SJSA1 (cell line): ENCODE results near the gene STPG4. TPM values are rescaled to one million over a fixed set of nuclear protein-coding genes. Genes with fewer than 3 reads are reported as not detected.
"Not testable (repeated sequence)": the region's sequence is repeated elsewhere in the genome, so short reads cannot be mapped to it uniquely, and the experiment has no call there.

ENCODE experiments used
- DNase-seq, 2 experiments: peaks; one replicate each; pipeline ENCODE4 v3.0.0-alpha.2; 2015 to 2020; ENCODE audit warnings: low spot score in 2 of 2, low read depth in 1 of 2
- H3K27ac ChIP-seq: fragments of 250-450 bp; sonication (Bioruptor Pico); 2 replicates; pipeline ENCODE4 v1.5.1; 2020; ENCODE audit warnings: mild to moderate bottlenecking, moderate library complexity
- H3K27me3 ChIP-seq: fragments of 250-450 bp; sonication (Bioruptor Pico); replicated peaks from 2 replicates; pipeline ENCODE4 v1.5.1; 2020; ENCODE audit warnings: mild to moderate bottlenecking, moderate library complexity
- H3K36me3 ChIP-seq: fragments of 250-450 bp; sonication (Bioruptor Pico); 2 replicates; pipeline ENCODE4 v1.5.1; 2020; ENCODE audit warnings: mild to moderate bottlenecking
- H3K4me1 ChIP-seq: fragments of 250-450 bp; sonication (Bioruptor Pico); replicated peaks from 2 replicates; pipeline ENCODE4 v1.6.1; 2021; ENCODE audit warnings: mild to moderate bottlenecking
- H3K4me3 ChIP-seq: fragments of 250-450 bp; sonication (Bioruptor Pico); 2 replicates; pipeline ENCODE4 v1.5.1; 2020; ENCODE audit warnings: mild to moderate bottlenecking
- H3K9me3 ChIP-seq: fragments of 250-450 bp; sonication (Bioruptor Pico); replicated peaks from 2 replicates; pipeline ENCODE4 v1.5.1; 2020; ENCODE audit warnings: mild to moderate bottlenecking
- total RNA-seq: library from RNA; depleted of rRNA; stranded (reverse); fragments of >200 nt; shearing (Covaris generic); gene quantifications from 2 replicates; pipeline ENCODE4 v1.2.3, GENCODE V29; 2014

The STPG4 gene
- total RNA-seq, 1 experiment from 2014 or later: not detected

DNA sequence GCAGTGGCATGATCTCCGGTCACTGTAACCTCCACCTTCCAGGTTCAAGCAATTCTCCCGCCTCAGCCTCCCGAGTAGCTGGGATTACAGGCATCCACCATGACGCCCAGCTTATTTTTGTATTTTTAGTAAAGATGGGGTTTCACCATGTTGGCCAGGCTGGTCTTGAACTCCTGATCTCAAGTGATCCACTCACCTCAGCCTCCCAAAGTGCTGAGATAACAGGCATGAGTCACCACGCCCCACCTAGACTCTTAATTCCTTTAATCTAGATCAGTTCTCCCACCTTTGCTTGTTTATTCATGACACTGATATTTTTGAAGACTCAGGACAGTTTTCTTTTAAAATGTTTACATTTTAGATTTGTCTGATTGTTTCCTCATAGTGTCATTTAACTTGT lies 30.0 kb upstream of the STPG4 start:
- DNase-seq, H3K9me3 ChIP-seq, H3K27me3 ChIP-seq, H3K4me3 ChIP-seq, H3K36me3 ChIP-seq, H3K27ac ChIP-seq: not testable (repeated sequence)
- peaks cover 35% of the 10 kb centered on the region for H3K4me1 ChIP-seq

DNA sequence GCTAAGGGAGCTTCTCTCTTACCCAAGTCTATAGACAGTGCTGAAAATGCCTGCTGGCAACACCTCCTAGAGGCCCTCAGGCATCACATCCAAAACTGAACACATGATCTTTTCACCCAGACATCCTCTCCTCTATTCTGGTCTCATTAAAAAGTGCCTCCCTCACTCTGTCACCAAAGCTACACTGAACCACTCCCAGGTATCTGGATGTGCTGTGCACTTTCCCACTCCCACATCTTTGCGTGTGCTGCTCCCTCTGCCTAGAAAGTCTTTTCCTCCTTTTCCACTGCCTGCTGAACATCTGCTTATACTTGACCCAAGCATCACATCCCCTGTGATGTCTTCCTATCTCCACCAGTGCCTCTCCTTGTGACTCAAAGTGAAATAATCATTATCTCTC lies 26.1 kb upstream of the STPG4 start:
- Histone ChIP-seq H3K36me3 (peaks cover under 1% of the 10 kb centered on the region), H3K4me1 (peaks cover 28% of the 10 kb centered on the region), H3K27me3 (no peaks in the 10 kb centered on the region), H3K4me3 (no peak overlapping the region), H3K27ac (no peak overlapping the region), H3K9me3 (no peaks in the 10 kb centered on the region)
- no peak for DNase-seq

DNA sequence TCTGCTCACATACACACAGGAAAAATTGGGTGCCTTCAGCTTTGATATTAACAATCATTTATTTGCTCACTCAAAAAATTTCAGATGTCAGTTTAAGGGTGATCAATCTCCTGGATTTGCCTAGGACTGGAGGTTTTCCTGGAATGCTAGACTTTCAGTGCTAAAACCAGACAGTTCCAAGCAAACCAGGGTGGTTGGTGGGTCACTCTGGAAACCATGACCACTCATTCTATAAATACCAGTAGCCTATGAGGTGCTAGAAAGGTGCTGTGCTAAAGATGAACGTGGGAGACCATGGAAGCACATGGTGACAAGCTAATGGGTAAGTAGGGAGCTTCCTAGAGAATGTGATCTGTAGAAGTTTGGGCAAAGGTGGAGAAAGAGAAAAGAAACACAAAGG lies 25.4 kb upstream of the STPG4 start:
- H3K9me3 ChIP-seq: no peaks in the 10 kb centered on the region
- H3K4me1 ChIP-seq: peaks cover 28% of the 10 kb centered on the region
- no peaks in the 10 kb centered on the region for H3K27me3 ChIP-seq
- peaks cover 5% of the 10 kb centered on the region for H3K36me3 ChIP-seq
- no peak overlapping the region for H3K4me3 ChIP-seq
- no peak for DNase-seq
- H3K27ac ChIP-seq: no peak overlapping the region

DNA sequence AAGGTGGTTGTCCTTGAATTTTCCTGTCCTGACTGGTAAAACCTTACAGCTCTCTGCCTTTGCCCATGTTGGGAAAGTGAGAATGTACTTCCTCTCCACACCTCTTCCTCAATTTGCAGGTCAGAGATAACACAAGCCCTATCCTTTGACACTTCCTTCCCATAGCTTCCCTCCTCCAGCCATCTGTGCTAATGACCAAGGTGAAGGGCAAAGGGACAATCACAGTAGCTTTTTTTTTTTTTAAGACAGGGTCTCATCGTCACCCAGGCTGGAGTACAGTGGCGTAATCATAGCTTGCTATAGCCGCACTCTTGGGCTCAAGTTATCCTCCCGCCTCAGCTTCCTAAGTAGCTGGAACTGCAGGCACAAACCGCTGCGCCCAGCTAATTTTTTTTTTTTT lies 24.3 kb upstream of the STPG4 start:
- peaks cover 19% of the 10 kb centered on the region for H3K4me1 ChIP-seq
- no peak for DNase-seq
- H3K27me3 ChIP-seq: no peaks in the 10 kb centered on the region
- peaks cover 17% of the 10 kb centered on the region for H3K36me3 ChIP-seq
- no peak overlapping the region for H3K4me3 ChIP-seq
- H3K27ac ChIP-seq: no peak overlapping the region
- H3K9me3 ChIP-seq: no peaks in the 10 kb centered on the region

DNA sequence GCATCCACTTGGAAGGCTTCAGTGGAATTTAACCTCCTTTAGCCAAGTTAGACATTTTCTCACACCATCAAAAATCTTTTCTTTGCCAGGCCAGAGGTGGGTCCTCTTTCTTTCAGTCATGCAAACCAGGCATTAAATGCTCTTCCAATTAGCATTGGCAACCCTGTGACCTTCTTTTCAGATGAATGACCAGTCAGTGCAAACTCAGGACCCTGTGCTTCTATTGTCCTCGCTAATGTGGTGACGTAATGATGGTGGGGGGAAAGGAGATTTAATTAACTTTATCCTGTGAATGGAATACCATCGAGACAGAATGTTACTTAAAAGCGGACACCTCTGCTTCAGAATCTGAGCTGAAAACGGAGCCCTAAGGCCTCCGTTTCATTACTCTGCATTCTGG lies 23.2 kb upstream of the STPG4 start:
- Histone ChIP-seq H3K36me3 (peaks cover 27% of the 10 kb centered on the region), H3K9me3 (no peaks in the 10 kb centered on the region), H3K27me3 (no peaks in the 10 kb centered on the region), H3K27ac (no peak overlapping the region), H3K4me3 (no peak overlapping the region), H3K4me1 (peaks cover 15% of the 10 kb centered on the region)
- DNase-seq: no peak

DNA sequence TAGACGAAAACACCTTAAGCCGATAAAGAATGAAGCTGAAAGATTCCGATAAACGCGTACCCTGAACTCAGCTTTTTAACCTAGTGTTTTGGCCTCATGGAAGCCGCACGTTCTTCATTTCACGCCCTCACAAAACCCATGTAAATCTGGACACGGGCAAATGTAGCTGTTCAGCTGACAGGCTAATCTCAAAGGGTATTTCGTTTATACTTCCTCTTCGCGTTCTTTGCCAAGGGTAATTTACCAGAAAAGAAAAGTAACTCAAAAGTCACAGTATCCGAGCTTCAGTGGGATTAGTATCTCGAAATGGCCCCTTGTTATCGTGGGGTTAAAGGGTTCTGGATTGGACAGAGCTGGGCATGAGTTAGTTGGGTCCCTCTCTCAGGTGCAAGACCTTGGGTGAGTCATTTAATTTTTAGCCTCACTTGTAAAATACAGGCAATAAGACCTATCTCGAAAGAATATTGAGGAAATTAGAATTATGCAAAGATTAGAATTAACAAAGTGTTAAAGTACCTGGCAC lies 22.0 kb upstream of the STPG4 start:
- Histone ChIP-seq H3K4me3 (peak overlapping the region; percentile 74), H3K9me3 (no peaks in the 10 kb centered on the region), H3K27me3 (no peaks in the 10 kb centered on the region), H3K36me3 (peaks cover 37% of the 10 kb centered on the region), H3K4me1 (peaks cover 25% of the 10 kb centered on the region), H3K27ac (peak overlapping the region; percentile 100)
- no peak for DNase-seq

DNA sequence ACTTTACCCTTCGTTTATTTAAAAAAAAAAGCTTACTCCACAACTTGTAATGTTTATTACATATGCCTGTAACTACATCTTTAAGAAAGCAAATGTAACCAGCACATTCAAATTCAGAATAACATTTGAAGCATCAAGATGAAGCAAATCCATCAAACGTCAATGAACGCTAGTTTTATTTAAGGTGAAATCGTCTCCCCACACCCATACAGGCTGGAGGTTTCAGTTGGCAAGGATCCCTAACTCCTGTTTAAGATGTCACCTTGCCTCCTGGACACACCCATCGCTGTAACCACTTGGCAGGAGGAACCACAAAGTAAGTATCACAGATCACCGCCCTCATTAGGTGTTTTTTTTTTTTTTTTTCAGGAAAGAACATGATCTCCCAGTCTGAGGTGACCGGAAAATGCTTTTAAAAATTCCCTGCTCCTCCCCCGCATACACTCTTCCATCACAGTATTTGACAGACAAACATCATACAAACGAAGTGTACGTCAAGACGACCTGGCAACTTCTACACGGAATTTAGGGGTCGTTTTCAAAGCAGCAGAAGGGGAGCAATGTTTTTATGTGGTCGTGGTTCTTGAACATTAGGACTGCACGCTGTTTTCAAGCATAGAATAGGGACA lies 19.7 kb upstream of the STPG4 start:
- Histone ChIP-seq H3K27me3 (no peaks in the 10 kb centered on the region), H3K4me1 (peaks cover 42% of the 10 kb centered on the region), H3K27ac (peak overlapping the region; percentile 100), H3K36me3 (peaks cover 58% of the 10 kb centered on the region), H3K9me3 (no peaks in the 10 kb centered on the region), H3K4me3 (peak overlapping the region; percentile 74)
- peak; percentile 48 to 67 for DNase-seq

DNA sequence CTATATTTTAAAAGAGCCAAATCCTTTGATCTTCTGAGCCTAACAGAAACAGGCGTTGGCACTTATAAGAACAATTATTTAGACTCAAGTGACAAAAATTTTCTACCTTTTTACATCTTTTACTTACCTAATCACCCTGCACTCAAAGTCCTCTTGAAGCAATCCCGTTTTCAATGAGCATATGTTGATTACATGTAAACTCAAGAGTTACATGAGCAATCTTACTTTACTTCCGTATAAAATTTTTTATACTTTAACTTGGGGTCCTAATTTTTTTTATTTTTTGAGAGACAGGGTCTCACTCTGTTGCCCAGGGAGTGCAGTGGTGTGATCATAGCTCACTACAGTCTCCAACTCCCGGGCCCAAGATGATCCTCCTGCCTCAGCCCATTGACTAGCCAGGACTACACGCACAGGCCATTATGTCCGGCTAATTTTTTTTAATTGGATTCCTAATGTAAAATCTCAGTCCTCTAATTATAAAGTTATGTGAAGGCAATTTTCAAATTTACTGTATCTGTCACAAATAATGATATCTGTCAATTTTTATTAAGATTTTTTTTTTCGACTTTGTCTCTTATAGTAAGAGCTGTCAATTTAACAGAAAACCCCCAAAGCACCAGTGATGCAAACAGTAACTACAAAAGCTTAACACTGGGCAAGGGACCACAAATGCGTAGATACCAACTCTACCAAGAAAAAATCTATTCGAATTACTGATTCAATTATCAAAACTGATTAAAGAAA lies 19.1 kb upstream of the STPG4 start:
- Histone ChIP-seq H3K36me3 (peaks cover 65% of the 10 kb centered on the region), H3K9me3 (no peaks in the 10 kb centered on the region), H3K27ac (no peak overlapping the region), H3K4me3 (peak overlapping the region; percentile 74), H3K4me1 (peaks cover 42% of the 10 kb centered on the region), H3K27me3 (no peaks in the 10 kb centered on the region)
- DNase-seq: no peak

DNA sequence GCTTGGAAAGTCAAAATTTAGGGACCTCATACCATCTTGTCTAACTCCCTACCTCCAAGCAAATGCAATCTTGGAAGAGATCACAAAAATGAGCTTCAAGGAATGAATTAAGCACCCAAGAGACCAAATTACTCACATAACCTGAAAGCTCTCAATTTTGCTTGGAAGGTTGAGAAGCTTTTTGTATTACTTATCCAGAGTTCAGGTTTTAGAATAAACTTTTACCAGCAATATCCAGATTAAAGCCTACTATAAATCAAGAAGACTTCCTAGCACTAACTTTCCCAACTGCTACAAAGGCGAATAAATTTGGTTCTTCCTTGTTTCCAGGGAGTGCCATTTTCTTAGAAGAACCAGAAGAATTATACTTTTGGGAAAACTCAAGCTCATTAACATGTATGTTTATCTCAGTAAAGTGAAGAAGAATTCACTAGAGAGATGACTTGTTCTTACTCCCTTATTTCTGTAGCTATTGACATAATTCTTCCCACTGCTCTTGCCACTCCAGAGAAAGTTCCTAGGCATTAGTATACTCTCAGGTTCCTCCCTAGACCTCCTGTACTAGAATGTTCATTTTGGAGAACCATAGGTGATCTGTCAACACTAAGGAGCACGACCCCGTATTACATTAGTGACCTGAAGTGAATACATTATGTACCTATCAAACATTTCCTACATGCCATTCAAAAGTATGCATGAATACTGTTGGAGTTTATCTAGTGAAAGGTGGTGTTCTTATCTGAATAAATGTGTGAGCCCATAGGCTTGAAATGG lies 18.0 kb upstream of the STPG4 start:
- Histone ChIP-seq H3K9me3 (no peaks in the 10 kb centered on the region), H3K4me1 (peaks cover 42% of the 10 kb centered on the region), H3K36me3 (peaks cover 76% of the 10 kb centered on the region), H3K27me3 (no peaks in the 10 kb centered on the region), H3K27ac (no peak overlapping the region), H3K4me3 (peak overlapping the region; percentile 74)
- no peak for DNase-seq

DNA sequence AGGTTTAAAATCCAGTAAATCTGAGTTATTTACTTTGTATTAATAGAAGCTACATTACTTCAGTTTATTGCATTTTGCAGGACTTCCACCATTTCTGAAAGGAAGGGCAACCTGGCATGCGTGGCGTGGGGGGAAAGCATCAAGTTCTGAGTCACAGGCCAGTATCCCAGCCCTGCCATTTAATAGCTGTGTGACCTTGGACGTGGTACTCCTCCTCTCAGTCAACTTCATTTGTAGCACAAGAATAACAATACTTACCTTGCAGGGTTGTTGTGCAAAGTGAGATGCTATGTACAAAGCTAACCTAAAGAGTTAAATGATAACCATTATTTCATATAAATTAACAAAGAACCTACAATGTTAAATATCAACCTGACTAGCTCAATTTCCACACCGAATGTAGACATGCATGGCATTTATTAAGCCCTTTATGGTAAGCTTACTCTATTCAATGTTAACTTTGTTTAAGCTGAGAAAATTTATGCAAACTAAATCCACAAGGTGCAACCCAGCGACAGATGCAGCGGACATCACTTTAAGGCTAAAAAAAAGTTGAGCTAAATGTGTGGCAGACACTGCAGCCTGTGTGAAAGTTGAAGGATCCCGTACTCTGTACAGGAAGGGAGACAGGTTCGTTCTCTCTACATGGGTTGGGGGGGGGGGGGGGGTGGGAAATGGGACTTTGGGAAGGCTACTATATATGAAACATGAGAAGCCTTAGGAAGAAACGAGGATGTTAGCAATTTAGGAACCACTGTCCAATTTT lies 17.2 kb upstream of the STPG4 start:
- H3K27ac ChIP-seq: no peak overlapping the region
- peaks cover 81% of the 10 kb centered on the region for H3K36me3 ChIP-seq
- H3K27me3 ChIP-seq: no peaks in the 10 kb centered on the region
- peak in 1 of 2 experiments; percentile 24 for DNase-seq
- H3K4me1 ChIP-seq: peaks cover 39% of the 10 kb centered on the region
- H3K9me3 ChIP-seq: no peaks in the 10 kb centered on the region
- no peak overlapping the region for H3K4me3 ChIP-seq

DNA sequence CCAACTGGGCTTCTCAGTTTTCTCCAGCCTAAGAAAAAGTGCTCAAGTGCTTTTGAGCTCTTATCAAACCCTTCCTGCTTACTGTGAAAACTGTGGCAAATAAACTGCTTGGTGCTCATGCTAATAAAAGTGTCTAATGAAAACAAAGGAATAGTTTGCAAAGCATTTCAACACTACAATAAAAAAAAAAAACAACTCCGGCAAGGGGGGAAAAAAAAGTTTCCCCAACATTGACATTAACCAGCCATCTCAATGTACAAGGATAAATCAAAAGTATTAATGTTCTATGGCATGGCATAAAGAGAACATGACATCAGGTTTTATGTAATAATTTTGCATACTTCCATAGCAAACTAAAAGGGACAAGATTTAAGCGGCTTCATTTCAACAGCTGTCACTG lies 14.7 kb upstream of the STPG4 start:
- H3K4me1 ChIP-seq: peaks cover 37% of the 10 kb centered on the region
- no peaks in the 10 kb centered on the region for H3K27me3 ChIP-seq
- H3K27ac ChIP-seq: no peak overlapping the region
- H3K4me3 ChIP-seq: no peak overlapping the region
- DNase-seq: no peak
- H3K9me3 ChIP-seq: no peaks in the 10 kb centered on the region
- H3K36me3 ChIP-seq: peaks cover 94% of the 10 kb centered on the region

DNA sequence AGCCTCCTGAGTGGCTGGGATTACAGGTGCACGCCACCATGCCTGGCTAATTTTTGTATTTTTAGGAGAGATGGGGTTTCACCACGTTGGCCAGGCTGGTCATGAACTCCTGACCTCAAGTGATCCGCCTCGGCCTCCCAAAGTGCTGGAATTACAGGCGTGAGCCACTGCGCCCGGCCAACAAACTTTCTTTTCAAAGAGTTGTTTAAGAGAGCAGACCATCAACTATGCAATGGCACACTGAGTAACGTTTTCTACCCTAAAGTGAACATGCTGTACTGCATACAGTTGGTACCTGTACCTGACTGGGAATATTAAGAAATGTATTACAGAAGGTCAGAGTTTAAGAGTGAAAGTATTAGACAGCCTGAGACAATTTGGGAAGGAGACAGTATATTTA lies 13.8 kb upstream of the STPG4 start:
- Histone ChIP-seq H3K36me3 (peaks cover 90% of the 10 kb centered on the region), H3K4me1 (peaks cover 39% of the 10 kb centered on the region)
- H3K4me3 ChIP-seq, H3K27ac ChIP-seq, H3K9me3 ChIP-seq, DNase-seq, H3K27me3 ChIP-seq: not testable (repeated sequence)

DNA sequence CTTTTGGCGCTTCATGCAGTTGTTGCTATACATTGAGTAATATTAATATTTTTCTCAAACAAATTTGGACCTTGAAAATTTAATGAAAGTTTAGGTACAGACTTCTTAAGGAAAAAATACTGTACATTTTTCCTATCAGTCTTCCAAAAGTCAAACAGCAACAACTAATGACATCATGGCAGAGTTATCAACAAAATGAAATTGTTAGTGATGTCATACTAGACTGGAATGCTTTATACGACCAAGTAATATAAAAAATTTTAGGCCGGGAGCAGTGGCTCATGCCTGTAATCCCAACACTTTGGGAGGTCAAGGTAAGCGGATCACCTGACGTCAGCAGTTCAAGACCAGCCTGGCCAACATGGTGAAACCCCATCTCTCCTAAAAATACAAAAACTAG lies 12.0 kb upstream of the STPG4 start:
- H3K4me1 ChIP-seq: peaks cover 23% of the 10 kb centered on the region
- H3K27ac ChIP-seq: no peak overlapping the region
- no peaks in the 10 kb centered on the region for H3K27me3 ChIP-seq
- no peak overlapping the region for H3K4me3 ChIP-seq
- peaks cover 92% of the 10 kb centered on the region for H3K36me3 ChIP-seq
- no peak for DNase-seq
- H3K9me3 ChIP-seq: no peaks in the 10 kb centered on the region
